ENCODE measurements around the gene FOXP1. TPM values are rescaled to one million over a fixed set of nuclear protein-coding genes. Genes with fewer than 3 reads are reported as not detected.

FOXP1 gene
- total RNA-seq, 1 donor from 2014 or later: 31.1 TPM

- DNase-seq: no peak
- Mint-ChIP-seq H3K4me3 (ENCODE audit: unreplicated experiment) (no peak overlapping the region), H3K9me3 (ENCODE audit: unreplicated experiment) (no peaks in the 10 kb centered on the region), H3K36me3 (ENCODE audit: unreplicated experiment) (no peaks in the 10 kb centered on the region), H3K27ac (ENCODE audit: unreplicated experiment) (no peak overlapping the region), H3K27me3 (ENCODE audit: unreplicated experiment) (peaks cover 2% of the 10 kb centered on the region), H3K4me1 (ENCODE audit: low read depth, unreplicated experiment) (no peaks in the 10 kb centered on the region)
- TF ChIP-seq CTCF (IDR thresholded peaks at IDR 0.05; ENCODE audit: partially characterized antibody, unreplicated experiment): no peak
Observed at GRCh38 chr3:71099997-71100719, 483.4 kb downstream of the FOXP1 start.

DNA sequence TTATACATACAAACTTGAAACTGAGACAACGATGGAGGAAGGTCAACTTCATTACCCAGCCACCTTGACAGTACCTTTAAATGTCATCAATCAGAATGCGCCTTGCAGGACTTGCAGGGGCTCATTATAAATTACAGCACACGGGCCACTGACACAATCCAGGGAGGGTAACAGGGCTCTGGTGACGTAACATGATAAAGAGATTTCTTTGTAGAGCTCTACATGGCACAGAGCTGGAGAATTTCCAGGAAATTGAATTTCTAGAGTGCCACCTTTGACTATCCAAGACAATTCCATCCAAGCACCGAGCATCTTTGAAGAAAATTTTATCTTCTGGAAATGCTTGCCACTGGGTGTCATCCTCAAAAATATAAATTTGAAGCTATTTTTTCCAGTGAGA lies 486.0 kb downstream of the FOXP1 start:
- DNase-seq: no peak
- TF ChIP-seq CTCF (IDR thresholded peaks at IDR 0.05; ENCODE audit: partially characterized antibody, unreplicated experiment): no peak
- no peaks in the 10 kb centered on the region for H3K9me3 Mint-ChIP-seq (ENCODE audit: unreplicated experiment)
- H3K27me3 Mint-ChIP-seq (ENCODE audit: unreplicated experiment): peaks cover 2% of the 10 kb centered on the region
- H3K4me1 Mint-ChIP-seq (ENCODE audit: low read depth, unreplicated experiment): no peaks in the 10 kb centered on the region
- H3K36me3 Mint-ChIP-seq (ENCODE audit: unreplicated experiment): no peaks in the 10 kb centered on the region
- no peak overlapping the region for H3K4me3 Mint-ChIP-seq (ENCODE audit: unreplicated experiment)
- H3K27ac Mint-ChIP-seq (ENCODE audit: unreplicated experiment): no peak overlapping the region

DNA sequence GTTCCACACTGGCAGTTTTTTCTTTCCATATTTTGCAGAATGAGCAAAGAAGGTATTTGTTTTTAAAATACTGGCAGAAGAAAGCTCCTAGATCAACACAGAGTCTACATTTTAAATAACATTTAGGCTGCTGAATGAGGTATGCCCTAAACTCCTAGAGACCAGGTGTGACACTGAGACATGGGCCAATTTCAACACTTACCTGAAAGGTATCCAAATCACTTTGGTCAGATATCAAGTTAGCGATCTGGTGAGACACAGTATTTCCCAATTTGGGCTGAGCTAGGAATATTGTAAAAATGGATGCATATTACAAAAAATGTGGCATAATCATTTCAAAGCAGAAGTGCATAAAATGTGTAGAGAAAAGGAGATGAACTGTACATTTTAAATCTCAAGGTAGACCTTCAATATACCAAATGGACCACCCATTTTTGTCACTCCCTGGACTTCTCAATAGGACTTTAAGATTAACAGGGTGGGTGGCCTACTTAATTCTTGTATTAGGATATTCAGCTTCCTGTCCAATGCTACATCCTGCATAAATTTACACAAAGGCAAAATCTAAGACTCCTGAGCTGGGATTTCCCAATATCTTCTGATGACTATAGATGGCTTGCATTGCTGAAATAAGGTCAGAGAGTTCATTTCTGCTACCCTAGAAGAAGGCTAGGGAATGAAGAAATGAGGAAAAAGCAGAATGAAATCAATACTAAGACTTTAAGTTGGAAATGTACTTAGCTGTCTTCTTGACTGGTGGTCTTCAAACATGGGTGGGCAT lies 487.8 kb downstream of the FOXP1 start:
- H3K4me3 Mint-ChIP-seq (ENCODE audit: unreplicated experiment): no peak overlapping the region
- H3K27me3 Mint-ChIP-seq (ENCODE audit: unreplicated experiment): no peaks in the 10 kb centered on the region
- no peak for DNase-seq
- H3K9me3 Mint-ChIP-seq (ENCODE audit: unreplicated experiment): no peaks in the 10 kb centered on the region
- TF ChIP-seq CTCF (IDR thresholded peaks at IDR 0.05; ENCODE audit: partially characterized antibody, unreplicated experiment): no peak
- no peaks in the 10 kb centered on the region for H3K36me3 Mint-ChIP-seq (ENCODE audit: unreplicated experiment)
- H3K27ac Mint-ChIP-seq (ENCODE audit: unreplicated experiment): no peak overlapping the region
- no peaks in the 10 kb centered on the region for H3K4me1 Mint-ChIP-seq (ENCODE audit: low read depth, unreplicated experiment)

- no peak for DNase-seq
- no peak for TF ChIP-seq CTCF (IDR thresholded peaks at IDR 0.05; ENCODE audit: partially characterized antibody, unreplicated experiment)
- H3K36me3 Mint-ChIP-seq (ENCODE audit: unreplicated experiment): no peaks in the 10 kb centered on the region
- no peak overlapping the region for H3K27ac Mint-ChIP-seq (ENCODE audit: unreplicated experiment)
- no peaks in the 10 kb centered on the region for H3K9me3 Mint-ChIP-seq (ENCODE audit: unreplicated experiment)
- no peaks in the 10 kb centered on the region for H3K27me3 Mint-ChIP-seq (ENCODE audit: unreplicated experiment)
- no peaks in the 10 kb centered on the region for H3K4me1 Mint-ChIP-seq (ENCODE audit: low read depth, unreplicated experiment)
- no peak overlapping the region for H3K4me3 Mint-ChIP-seq (ENCODE audit: unreplicated experiment)
Observed at GRCh38 chr3:71094658-71095209, 488.8 kb downstream of the FOXP1 start.

GRCh38 chr3:71092665-71093064 lies 490.9 kb downstream of the FOXP1 start:
- H3K4me1 Mint-ChIP-seq (ENCODE audit: low read depth, unreplicated experiment): no peaks in the 10 kb centered on the region
- TF ChIP-seq CTCF (IDR thresholded peaks at IDR 0.05; ENCODE audit: partially characterized antibody, unreplicated experiment): no peak
- no peak overlapping the region for H3K27ac Mint-ChIP-seq (ENCODE audit: unreplicated experiment)
- no peaks in the 10 kb centered on the region for H3K36me3 Mint-ChIP-seq (ENCODE audit: unreplicated experiment)
- no peak for DNase-seq
- no peak overlapping the region for H3K4me3 Mint-ChIP-seq (ENCODE audit: unreplicated experiment)
- no peaks in the 10 kb centered on the region for H3K27me3 Mint-ChIP-seq (ENCODE audit: unreplicated experiment)
- H3K9me3 Mint-ChIP-seq (ENCODE audit: unreplicated experiment): no peaks in the 10 kb centered on the region

Measured in glutamatergic neuron (in vitro differentiated cells).